Right hindlimb (tissue), 1 donor: Measurements from ENCODE around the gene HS3ST2.
"Not testable (repeated sequence)": the region's sequence is repeated elsewhere in the genome, so short reads cannot be mapped to it uniquely, and the experiment has no call there.

Experiments
- DNase-seq: peaks from one replicate; pipeline ENCODE4 v3.0.0-alpha.2; 2018

HS3ST2 gene

DNA sequence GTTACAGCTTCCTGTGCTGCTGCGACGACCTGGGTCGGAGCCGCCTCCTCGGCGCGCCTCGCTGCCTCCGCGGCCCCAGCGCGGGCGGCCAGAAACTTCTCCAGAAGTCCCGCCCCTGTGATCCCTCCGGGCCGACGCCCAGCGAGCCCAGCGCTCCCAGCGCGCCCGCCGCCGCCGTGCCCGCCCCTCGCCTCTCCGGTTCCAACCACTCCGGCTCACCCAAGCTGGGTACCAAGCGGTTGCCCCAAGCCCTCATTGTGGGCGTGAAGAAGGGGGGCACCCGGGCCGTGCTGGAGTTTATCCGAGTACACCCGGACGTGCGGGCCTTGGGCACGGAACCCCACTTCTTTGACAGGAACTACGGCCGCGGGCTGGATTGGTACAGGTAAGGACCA lies 746 bp downstream of the HS3ST2 start:
- DNase-seq = no peak

DNA sequence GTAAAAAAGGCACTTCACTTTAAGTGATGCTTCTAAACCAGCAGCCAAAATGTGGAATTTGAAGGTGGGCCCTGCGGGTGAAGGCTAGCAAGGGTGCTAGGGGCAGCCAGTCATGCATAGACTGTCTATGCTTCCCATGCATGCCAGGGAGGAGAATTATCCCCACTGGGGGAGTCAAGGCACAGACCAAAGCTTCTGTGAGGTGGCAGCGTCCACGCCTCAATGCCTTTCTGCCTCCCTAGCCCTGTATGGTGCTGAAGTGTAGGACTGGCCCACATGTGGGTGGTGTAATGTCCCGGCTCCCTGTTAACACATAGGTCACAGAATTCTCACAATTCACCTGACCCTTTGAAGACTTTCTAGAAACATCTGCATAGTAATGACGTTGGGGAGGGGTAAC lies 1.9 kb downstream of the HS3ST2 start:
- no peak for DNase-seq

DNA sequence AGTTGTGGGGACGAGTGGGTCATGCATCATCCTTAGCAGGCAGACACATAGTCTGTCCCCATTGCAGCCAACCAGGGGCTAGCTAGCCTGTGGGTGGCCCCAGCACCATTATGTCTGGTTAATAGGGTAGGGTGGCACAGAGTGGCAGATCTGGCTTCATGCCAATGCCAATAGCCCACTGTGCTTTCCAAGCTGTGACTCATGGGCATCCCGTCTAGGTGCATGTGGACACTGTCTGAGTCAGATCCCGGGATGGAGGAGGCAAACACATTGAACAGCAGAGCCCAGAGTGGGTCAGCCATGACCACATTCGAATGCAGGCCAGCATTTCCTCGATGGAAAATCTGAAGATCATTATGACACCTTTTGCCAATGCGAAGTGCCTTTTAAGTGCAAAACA lies 2.5 kb downstream of the HS3ST2 start:
- no peak for DNase-seq

DNA sequence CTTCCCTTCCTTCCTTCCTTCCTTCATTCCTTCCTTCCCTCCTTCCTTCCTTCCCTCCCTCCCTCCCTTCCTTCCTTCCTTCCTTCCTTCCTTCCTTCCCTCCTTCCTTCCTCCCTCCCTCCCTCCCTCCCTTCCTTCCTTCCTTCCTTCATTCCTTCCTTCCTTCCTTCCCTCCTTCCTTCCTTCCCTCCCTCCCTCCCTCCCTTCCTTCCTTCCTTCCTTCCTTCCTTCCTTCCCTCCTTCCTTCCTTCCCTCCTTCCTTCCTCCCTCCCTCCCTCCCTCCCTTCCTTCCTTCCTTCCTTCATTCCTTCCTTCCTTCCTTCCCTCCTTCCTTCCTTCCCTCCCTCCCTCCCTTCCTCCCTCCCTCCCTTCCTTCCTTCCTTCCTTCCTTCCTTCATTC lies 4.8 kb downstream of the HS3ST2 start:
- DNase-seq = not testable (repeated sequence)

DNA sequence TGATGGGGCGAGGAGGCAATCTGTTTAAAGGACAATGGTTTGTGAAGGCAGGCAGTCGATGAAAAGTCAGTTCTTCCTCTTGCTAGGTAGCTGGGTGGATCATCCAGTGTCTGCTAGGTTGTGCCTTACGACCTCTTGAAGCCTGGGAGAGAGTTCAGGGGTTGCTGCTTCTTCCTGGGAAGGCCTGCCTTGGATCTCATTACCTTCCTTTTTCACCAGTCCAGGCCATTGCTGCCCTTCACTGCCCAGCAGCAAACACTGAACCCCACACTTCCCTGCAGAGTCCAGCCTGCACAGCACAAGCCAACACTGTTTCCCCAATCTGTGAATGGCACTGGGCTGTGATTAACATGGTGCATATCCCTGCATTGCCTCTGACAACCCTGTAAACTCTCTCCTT lies 24.7 kb downstream of the HS3ST2 start:
- no peak for DNase-seq

DNA sequence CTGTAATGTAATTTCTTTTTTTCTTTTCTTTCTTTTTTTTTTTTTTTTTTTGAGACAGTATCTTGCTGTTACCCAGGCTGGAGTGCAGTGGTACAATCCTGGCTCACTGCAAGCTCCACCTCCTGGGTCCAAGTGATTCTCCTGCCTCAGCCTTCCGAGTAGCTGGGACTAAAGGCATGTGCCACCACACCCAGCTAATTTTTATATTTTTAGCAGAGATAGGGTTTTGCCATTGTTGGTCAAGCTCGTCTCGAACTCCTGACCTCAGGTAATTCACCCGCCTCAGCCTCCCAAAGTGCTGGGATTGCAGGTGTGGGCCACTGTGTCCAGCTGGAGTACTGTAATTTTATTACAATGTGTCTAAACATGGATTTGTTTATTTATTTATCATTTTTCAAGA lies 28.1 kb downstream of the HS3ST2 start:
- not testable (repeated sequence) for DNase-seq

DNA sequence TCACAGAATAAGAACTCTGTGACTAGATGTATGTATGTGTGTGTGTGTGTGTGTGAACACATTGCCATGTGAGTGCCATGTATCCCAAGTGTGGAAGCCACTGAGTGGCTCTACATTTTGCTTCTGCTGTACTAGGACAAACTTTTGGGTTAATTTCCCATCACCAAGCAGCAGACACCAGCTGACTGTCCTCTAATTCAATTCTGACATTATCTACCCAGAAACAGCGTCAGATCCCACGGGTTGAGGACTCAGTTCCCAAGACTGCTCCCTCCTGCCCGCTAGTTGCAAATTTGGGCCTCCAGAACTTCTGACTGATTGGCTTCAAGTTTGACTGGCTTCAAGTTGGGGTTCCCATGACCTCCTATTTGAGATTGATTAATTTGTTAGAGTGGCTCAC lies 29.2 kb downstream of the HS3ST2 start:
- DNase-seq = no peak

DNA sequence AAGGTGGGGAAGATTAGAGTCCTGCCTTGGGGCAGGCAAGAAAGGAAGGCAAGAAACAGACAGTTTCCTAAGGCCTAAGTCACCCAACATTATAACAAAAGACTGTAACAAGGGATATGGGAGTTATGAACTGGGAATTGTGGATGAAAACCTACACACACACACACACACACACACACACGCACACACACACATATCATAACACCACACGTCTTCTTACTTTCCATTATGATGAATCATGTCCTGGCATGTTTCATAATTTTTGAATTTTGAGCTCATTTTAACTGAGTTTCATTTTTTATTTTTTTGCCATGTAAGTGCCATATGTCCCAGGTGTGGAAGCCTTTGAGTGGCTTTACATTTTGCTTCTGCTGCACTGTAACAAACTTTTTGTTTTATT lies 29.9 kb downstream of the HS3ST2 start:
- DNase-seq = no peak

DNA sequence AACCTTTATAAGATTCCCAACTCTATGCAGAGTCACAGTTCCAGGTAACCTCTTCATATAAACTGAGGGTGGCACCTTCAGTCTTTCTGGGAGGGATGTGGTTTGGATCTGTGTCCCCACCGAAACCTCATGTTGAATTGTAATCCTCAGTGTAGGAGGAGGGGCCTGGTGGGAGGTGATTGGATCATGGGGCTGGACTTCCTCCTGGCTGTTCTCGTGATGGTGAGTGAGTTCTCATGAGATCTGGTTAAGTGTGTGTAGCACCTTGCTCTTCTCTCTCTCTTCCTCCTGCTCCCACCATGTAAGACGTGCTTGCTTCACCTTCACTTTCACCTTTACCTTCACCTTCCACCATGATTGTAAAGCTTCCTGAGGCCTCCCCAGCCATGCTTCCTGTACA lies 30.5 kb downstream of the HS3ST2 start:
- DNase-seq = no peak

DNA sequence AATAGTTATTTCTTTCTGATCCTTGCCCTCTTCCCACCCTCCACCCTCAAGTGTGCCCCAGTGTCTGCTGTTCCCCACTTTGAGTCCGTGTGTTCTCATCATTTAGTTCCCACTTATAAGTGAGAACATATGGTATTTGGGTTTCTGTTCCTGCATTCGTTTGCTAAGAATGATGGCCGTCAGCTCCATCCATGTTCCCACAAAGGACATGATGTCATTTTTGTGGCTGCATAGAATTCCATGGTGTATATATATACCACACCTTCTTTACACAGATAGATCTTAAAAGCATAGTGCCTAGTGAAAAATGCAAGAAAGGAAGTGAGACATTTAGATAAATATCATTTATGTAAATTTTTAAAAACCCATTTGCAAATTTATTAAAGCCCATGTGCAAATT lies 33.1 kb downstream of the HS3ST2 start:
- DNase-seq = no peak

DNA sequence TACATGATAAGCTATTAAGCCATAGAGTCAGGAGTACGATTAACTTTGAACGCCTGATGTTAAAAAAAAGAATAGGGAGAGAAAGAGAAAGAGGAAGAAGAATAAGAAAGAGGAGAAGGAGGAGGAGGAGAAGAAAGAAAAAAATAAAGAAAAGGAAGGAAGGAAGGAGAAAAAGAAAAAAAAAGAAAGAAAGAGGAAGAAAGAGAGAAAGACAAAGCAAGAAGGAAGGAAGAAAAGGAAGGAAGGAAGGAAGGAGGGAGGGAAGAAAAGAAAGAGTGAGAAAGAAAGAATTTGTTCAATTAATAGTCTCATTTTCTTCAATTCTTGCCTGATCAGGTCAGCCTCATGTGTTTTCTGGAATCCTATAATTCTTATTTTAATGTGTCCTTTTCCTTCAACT lies 33.7 kb downstream of the HS3ST2 start:
- DNase-seq = no peak

DNA sequence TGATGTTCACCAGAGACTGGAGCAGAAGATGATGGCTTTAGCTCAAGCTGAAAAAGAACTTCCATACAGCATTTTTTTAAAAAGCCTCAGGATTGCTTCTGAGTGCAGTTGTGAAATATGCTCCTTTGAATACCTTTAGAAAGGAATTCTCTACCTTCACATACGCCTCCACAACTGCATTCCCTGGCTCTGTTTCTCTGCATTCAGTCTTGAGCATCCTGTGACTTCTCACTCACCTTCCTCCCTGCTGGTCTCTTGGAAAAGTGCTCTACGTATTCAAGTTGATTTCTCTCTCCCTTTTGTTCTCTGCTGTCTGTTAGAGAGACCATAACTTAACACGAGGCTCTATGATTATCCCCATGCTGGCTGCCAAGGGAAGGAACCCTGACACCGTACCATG lies 34.5 kb downstream of the HS3ST2 start:
- DNase-seq = no peak

DNA sequence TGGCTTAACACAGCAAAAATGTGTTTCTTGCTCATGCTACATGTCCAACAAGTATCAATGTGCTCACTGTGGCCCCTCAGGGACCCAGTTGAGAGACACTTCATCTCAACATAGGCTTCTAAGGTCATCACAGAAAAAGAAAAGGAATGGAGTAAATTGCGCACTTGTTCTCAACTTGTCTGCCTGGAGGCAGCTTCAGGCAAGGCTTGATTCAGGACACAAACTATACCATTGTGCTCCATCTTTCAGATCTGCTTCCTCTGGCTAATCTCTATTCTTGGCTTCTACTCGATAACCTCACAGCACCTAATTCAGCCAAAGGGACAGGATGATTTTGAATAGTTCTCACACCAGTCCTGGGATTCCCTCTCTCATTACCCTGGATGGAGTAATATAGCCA lies 35.6 kb downstream of the HS3ST2 start:
- no peak for DNase-seq

DNA sequence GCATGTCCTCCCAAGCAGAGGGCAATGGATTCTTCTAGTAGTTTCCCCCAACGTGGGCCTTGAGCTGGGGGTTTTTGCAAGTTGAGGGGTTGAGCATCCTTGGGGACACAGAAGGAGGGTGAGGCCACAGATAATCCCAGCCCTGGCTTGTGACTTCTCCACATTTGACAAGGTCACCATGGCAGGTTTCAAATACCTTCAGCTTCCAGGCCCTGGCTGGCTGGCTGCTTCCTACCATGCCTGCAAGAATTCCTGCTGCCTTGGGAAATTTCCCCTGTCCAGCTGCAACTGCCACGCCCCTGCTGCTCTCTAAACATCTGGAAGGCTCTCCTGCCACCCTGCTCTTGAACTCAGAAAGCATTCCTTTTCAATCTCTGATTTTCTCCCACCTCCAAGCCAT lies 41.3 kb downstream of the HS3ST2 start:
- no peak for DNase-seq

DNA sequence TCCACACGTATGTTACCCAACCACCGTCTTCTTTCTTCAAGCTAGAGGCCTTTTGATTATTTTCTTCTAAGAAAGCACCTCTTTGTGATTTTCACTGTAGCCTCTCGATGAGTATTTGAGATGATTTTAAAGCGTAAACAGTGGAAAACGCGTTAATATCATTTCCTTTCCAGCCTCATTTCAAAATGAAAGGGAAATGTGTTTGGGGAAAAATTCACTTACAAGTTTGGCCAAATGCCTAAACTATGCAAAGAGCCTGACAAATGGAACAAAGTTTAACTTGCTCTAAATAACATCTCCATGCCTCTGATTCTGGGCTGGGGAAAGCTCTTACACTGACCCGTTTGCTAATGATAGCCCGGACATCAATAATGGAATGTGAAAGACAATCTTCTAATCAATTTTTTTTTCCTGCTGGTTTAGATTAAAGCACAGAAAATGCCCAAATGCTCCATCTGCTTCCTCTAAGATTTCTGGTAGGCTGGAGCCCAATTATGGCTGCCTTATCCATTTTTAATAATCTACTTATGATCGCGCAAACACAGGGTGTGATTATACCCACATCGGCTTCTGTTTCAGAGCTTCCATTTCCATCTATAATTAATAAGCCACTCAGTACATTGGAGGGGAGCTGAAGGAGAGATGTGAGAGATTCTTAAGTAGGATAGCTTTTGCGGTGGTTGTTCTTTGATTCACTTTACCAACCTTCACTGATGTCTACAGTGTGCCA lies 43.5 kb downstream of the HS3ST2 start:
- DNase-seq = no peak

DNA sequence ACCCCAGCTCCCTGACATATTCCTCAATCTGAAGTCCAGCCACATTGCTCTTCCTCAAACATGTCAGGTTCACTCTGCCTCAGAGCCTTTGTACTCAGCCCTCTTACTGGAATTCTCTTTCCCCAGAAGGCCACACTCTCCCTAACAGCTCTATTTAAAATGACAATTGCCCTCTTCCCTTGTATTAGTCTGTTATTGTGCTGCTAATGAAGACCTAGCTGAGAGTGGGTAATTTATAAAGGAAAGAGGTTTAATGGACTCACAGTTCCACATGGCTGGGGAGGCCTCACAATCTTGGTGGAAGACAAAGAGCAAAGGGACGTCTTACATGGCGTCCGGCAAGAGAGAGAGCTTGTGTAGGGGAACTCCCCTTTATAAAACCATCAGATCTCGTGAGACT lies 46.0 kb downstream of the HS3ST2 start:
- no peak for DNase-seq

DNA sequence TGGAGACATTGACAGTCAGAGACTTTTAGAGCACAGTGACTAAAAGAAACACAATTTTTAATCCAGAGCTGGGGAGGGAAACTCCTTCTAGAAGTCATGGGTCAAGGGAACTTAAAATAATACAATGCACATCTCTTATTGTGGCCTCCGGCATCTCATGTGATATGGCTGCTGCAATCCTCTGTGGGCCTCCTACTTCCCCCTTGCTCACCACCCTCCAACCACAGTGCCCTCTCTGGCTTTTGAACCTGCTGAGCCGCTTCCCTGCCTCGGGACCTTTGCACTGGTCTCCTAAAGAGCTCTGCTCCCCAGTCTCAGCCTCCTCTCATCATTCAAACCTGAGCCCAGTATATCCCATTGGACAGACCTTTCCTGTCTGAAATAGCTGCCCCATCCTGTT lies 47.6 kb downstream of the HS3ST2 start:
- DNase-seq = no peak

DNA sequence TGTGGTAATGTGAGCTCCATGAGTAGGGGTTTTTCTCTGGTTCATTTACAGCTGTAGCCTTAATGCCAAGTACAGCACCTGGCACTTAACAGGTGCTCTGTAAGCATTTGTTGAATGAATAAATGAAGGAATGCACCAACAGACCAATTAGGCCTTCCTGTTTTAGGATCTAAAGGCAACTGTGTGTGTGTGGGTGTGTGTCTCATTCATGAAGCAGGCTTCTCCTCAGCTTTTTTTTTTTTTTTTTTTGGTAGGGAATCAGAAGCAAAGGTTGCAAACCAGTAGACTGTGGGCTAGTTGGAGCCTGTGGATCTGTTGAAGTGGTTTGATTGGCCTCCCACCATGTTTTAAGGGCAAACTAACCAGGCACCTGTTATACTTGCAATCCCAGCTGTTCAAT lies 48.1 kb downstream of the HS3ST2 start:
- no peak for DNase-seq

DNA sequence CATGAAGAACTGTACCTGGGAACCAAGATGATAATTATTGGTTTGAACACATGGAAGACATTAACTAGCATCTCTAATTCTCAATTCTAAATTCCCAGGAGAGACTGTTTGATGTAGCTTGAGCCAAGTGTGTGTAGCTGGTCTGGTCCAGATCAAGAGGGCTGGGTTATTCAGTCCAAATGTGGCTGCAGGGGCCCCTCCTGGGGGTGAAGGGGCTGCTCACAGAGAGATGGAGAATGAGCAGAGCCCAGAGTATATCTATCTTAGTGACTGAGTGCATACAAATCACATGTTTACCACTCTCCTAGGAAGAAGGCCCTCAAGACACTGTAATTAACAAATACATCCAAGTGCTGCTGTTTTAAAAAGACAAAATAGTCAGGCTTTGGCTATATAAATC lies 50.4 kb downstream of the HS3ST2 start:
- no peak for DNase-seq

DNA sequence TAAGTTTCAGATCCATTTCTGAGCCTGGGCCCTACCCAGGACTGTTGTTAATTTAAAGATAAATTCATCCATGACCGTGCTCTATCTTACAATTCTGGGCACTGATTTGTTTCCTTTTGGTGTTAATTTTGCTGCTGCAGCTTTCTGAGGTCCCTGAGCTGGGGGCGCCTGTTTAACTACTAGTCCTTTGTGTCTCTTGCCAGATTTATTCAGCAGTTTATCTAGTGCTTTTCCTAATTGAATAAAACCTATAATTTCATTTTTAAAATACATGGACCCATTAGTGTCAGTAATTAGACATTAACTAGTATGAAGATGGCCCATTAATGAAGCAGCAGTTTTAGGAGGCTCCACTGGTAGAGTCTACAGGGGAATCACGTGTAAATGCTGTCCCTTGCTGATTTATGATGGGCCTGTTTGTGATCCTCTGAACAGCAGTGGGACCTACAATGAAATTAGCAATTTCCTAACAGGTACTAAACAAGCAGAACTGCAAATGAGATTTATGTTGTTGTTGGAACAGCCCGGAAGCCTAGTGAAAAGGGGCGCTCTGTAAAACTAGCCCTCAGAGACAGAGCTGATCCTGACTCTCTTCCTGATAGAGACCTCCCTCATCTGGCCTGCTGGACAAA lies 54.7 kb downstream of the HS3ST2 start:
- DNase-seq = no peak

DNA sequence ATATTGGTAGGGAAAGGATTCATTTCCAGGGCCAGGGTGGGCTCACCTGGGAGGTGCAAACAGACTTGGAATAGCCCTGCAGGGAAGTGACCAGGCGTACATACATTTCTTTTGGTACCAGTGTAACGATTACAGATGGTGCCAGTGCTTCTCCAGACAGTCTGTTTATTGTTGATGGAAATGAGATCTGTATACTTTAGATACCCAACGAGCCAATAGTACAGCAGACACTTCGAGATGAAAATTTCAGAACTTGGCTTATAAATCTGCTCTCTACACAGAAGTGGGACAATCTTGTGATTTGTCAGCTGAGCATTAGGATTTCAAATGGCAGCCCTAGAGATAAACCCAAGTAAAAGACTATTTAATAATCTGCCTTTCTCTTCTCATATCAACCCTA lies 57.9 kb downstream of the HS3ST2 start:
- no peak for DNase-seq

DNA sequence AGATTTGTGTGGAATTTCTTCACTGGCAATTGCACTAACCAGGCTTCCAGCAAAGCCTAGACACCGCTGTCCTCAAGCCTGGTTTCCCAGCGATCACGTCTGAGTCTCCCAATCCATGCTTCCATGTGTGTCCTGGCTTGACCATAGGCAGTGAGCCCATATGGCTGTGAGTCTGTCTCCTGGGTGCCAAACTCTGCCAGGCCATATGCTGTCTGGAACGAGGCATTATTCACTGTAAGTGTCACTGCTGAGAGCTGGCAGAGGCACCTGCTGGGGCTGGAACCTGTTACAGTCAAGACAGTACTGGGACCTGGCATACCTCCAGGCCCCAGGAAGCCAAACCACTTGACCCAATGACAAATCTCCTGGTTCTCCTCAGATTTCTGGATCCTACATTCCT lies 60.4 kb downstream of the HS3ST2 start:
- DNase-seq = no peak

DNA sequence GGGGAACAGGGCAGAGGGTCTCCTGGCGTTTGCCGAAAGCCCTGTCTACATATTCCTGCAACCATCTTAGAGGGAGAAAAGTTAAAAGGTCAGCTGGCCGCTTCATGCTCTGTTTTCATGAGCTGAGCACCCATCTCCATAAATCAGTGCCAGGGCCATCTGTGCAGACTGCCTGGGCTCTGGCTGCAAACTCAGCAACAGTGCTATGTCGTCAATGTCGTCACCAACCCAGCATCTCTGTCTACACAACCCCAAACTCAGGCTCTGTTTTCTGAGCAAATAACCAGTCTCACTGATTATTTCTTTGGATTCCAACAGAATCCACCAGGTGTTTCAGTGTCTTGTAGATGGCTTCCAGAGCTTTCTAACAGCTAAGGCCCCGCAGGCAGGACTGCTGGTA lies 65.0 kb downstream of the HS3ST2 start:
- DNase-seq = no peak

DNA sequence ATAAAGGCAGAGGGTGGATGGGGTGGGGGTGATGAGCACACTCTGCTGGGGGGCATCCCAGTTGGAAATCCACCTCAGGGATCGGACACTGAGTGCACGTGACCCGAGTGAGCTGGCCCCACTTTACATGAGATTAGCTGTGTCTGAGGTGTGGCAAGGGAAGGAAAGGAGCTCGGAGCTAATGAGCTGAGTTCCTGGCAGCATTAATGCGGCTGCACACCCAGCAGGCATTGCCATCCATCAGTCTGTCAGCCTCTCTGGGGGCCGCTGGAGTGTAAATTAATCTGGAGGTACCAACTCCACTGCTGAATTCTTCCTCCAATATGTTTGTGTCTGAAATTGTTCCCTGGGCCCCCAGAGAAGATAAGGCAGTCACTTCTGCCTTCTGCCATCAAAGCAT lies 65.5 kb downstream of the HS3ST2 start:
- DNase-seq = no peak

DNA sequence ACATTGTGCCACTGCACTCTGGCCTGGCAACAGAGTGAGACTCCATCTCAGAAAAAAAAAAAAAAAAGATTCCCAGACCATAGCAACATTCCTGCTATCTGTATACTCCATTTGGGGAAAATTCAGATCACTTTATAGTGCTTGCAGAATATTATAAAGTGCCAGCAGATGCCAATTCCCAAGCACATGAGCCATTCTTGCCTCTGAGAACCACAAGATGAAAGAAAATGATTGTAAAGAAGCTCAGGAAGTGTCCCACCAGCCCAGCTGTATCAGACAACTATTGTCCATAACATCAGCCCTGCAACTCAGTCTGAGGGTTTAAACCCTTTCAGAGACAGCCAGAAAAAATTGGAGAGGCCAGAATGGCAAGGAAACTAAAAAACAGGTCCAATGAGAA lies 69.0 kb downstream of the HS3ST2 start:
- DNase-seq = no peak
